PC-3 (cell line): Measurements from ENCODE around the gene ZCCHC4. TPM values are rescaled to one million over a fixed set of nuclear protein-coding genes. Genes with fewer than 3 reads are reported as not detected.

ENCODE experiments used
- ATAC-seq: fragments of 200-7000 bp; cut with Tn5 transposase; 2 replicates; pipeline ENCODE4 v1.9.1; 2020; ENCODE audit warnings: mild to moderate bottlenecking, moderate library complexity
- BruUV-seq: library from RNA; stranded (reverse); fragments of 400-500 nt; replicated peaks from 2 replicates; lab custom pipeline; 2021; lab: Mats Ljungman, UMichigan
- CTCF ChIA-PET: fragments of 300-600 bp; sonication (Branson Sonifier 250); formaldehyde crosslinking; loops from one replicate; lab custom pipeline; 2022; ENCODE audit warnings: antibody characterized with exemption; lab: Charles Lee
- POLR2A ChIA-PET: fragments of 300-600 bp; sonication (Branson Sonifier 250); formaldehyde crosslinking; loops from one replicate; lab custom pipeline; 2022; ENCODE audit warnings: antibody characterized with exemption; ENCODE audit not compliant: unreplicated experiment; lab: Charles Lee
- DNase-seq: peaks from one replicate; pipeline ENCODE4 v3.0.0-alpha.2; 2015
- H2AFZ ChIP-seq: fragments of 300-600 bp; sonication (generic); 2 replicates; pipeline ENCODE4 v1.6.0; 2016; ENCODE audit warnings: antibody characterized with exemption, low read length
- H3F3A ChIP-seq: fragments of 300-600 bp; sonication (generic); one replicate; pipeline ENCODE4 v1.6.0; 2017; ENCODE audit warnings: antibody characterized with exemption, low read length, control low read depth, mild to moderate bottlenecking; ENCODE audit not compliant: unreplicated experiment
- H3K27ac ChIP-seq: fragments of 300-600 bp; sonication (generic); 2 replicates; pipeline ENCODE4 v1.5.1; 2016; ENCODE audit warnings: mild to moderate bottlenecking, low read length
- H3K27me3 ChIP-seq: fragments of 300-600 bp; sonication (generic); 2 replicates; pipeline ENCODE4 v1.6.1; 2016; ENCODE audit warnings: low read length, mixed read lengths
- H3K36me3 ChIP-seq: fragments of 300-600 bp; sonication (generic); 2 replicates; pipeline ENCODE4 v1.6.1; 2016; ENCODE audit warnings: low read depth, mixed run types, low read length, mixed read lengths
- H3K4me1 ChIP-seq: fragments of 300-600 bp; sonication (generic); 2 replicates; pipeline ENCODE4 v1.5.1; 2016; ENCODE audit warnings: low read length; ENCODE audit not compliant: insufficient read depth
- H3K4me2 ChIP-seq: fragments of 300-600 bp; sonication (generic); 2 replicates; pipeline ENCODE4 v1.6.0; 2016; ENCODE audit warnings: low read length
- H3K4me3 ChIP-seq: fragments of 300-600 bp; sonication (generic); 2 replicates; pipeline ENCODE4 v1.5.1; 2016; ENCODE audit warnings: mild to moderate bottlenecking, low read length, mixed read lengths
- H3K79me2 ChIP-seq: fragments of 300-600 bp; sonication (generic); 2 replicates; pipeline ENCODE4 v1.6.1; 2017; ENCODE audit warnings: low read length, mixed read lengths
- H3K9ac ChIP-seq: fragments of 300-600 bp; sonication (generic); 2 replicates; pipeline ENCODE4 v1.6.0; 2016; ENCODE audit warnings: mild to moderate bottlenecking, low read length
- H3K9me2 ChIP-seq: fragments of 300-600 bp; sonication (generic); replicated peaks from 2 replicates; pipeline ENCODE4 v1.6.1; 2016; ENCODE audit warnings: mixed run types, low read length, mixed read lengths
- H3K9me3 ChIP-seq: fragments of 300-600 bp; sonication (generic); 2 replicates; pipeline ENCODE4 v1.6.1; 2016; ENCODE audit warnings: low read length, mixed read lengths
- H4K20me1 ChIP-seq: fragments of 300-600 bp; sonication (generic); 2 replicates; pipeline ENCODE4 v1.6.1; 2016; ENCODE audit warnings: low read length, mixed read lengths
- CTCF ChIP-seq: fragments of 300-600 bp; sonication (generic); conservative IDR thresholded peaks from 2 replicates; pipeline ENCODE4 v1.5.1; 2017; ENCODE audit warnings: antibody characterized with exemption, low read depth, mild to moderate bottlenecking, low read length
- EZH2 ChIP-seq: fragments of 300-600 bp; sonication (generic); IDR thresholded peaks from one replicate; pipeline ENCODE4 v1.6.1; 2017; ENCODE audit warnings: antibody characterized with exemption, mild to moderate bottlenecking, low read length; ENCODE audit not compliant: unreplicated experiment
- EZH2phosphoT487 ChIP-seq: fragments of 300-600 bp; sonication (generic); IDR thresholded peaks from 2 replicates; pipeline ENCODE4 v1.6.1; 2018; ENCODE audit warnings: mild to moderate bottlenecking, antibody characterized with exemption, low read length, borderline replicate concordance
- intact Hi-C: fragments of 100-400 bp; cut with micrococcal nuclease; formaldehyde crosslinking; loops from 2 replicates; pipeline ENCODE4 v1.9.0; 2023
- total RNA-seq: library from RNA; depleted of rRNA; stranded (reverse); fragments of >200 nt; gene quantifications from 2 replicates; pipeline ENCODE4 v1.2.3, GENCODE V29; 2014

Gene ZCCHC4
- total RNA-seq, 1 experiment from 2014 or later: 6.8 TPM

- no peak for TF ChIP-seq EZH2phosphoT487
- TF ChIP-seq EZH2: no peak
- no peak for TF ChIP-seq CTCF
- intact Hi-C loops: no loop called here
- Histone ChIP-seq H3K9ac (no peak overlapping the region), H2AFZ (no peak overlapping the region), H3K4me3 (no peak overlapping the region), H3K4me2 (no peak overlapping the region), H3F3A (no peaks in the 10 kb centered on the region), H3K36me3 (no peaks in the 10 kb centered on the region), H3K27me3 (no peaks in the 10 kb centered on the region), H3K79me2 (no peaks in the 10 kb centered on the region), H3K4me1 (peaks cover 8% of the 10 kb centered on the region; the same call in 1 of the 2 replicates), H3K9me3 (no peaks in the 10 kb centered on the region), H3K27ac (no peak overlapping the region), H3K9me2 (no peaks in the 10 kb centered on the region), H4K20me1 (no peaks in the 10 kb centered on the region)
- BruUV-seq: no TSS peak
- ATAC-seq (no peak), DNase-seq (no peak)
- POLR2A ChIA-PET: no interaction called here
- CTCF ChIA-PET: no interaction called here
Observed at GRCh38 chr4:25356068-25356467, 43.5 kb downstream of the ZCCHC4 start.

- peak; percentile 56 for DNase-seq
- intact Hi-C loops: no loop called here
- POLR2A ChIA-PET: no interaction called here
Observed at GRCh38 chr4:25358515-25359275, 46.1 kb downstream of the ZCCHC4 start.

More at GRCh38 chr4:25358515-25359275, 46.1 kb downstream of the ZCCHC4 start:
- Histone ChIP-seq H3K4me2 (no peak overlapping the region), H3K36me3 (no peaks in the 10 kb centered on the region), H2AFZ (no peak overlapping the region), H3K4me3 (no peak overlapping the region), H3K27me3 (no peaks in the 10 kb centered on the region), H3F3A (no peaks in the 10 kb centered on the region), H3K9me3 (no peaks in the 10 kb centered on the region), H3K9ac (no peak overlapping the region), H3K4me1 (no peaks in the 10 kb centered on the region), H3K9me2 (no peaks in the 10 kb centered on the region), H3K79me2 (no peaks in the 10 kb centered on the region), H3K27ac (no peak overlapping the region), H4K20me1 (no peaks in the 10 kb centered on the region)
- CTCF ChIA-PET: no interaction called here
- no peak for TF ChIP-seq EZH2phosphoT487
- TF ChIP-seq CTCF: no peak
- no peak for TF ChIP-seq EZH2
- ATAC-seq: no peak
- no TSS peak for BruUV-seq
